GM18870 (cell line): ENCODE data around the gene VSX1.

ENCODE experiments used
- ATAC-seq: cut with Tn5 transposase; IDR thresholded peaks from one replicate; pipeline ENCODE4 v1.9.1; 2021; ENCODE audit warnings: moderate library complexity; ENCODE audit not compliant: unreplicated experiment

Gene VSX1

GRCh38 chr20:25054096-25054820 is 27.7 kb downstream of the VSX1 start:
- ATAC-seq, result no peak

GRCh38 chr20:25053255-25054031 is 28.5 kb downstream of the VSX1 start:
- ATAC-seq, result no peak

GRCh38 chr20:25052255-25053194 is 29.4 kb downstream of the VSX1 start:
- ATAC-seq, result peak; percentile 38

- no peak for ATAC-seq
These were observed 30.4 kb downstream of the VSX1 start for GRCh38 chr20:25051386-25052155.

GRCh38 chr20:25050501-25051350 is 31.2 kb downstream of the VSX1 start:
- ATAC-seq, result no peak

- no peak for ATAC-seq
These were observed 31.9 kb downstream of the VSX1 start for GRCh38 chr20:25050082-25050481.

- no peak for ATAC-seq
These were observed 32.5 kb downstream of the VSX1 start for GRCh38 chr20:25049261-25050060.

GRCh38 chr20:25048519-25048952 is 33.4 kb downstream of the VSX1 start:
- no peak for ATAC-seq

- no peak for ATAC-seq
These were observed 34.2 kb downstream of the VSX1 start for GRCh38 chr20:25047766-25048165.

GRCh38 chr20:25046736-25047666 is 34.9 kb downstream of the VSX1 start:
- ATAC-seq, result no peak

- ATAC-seq, result no peak
These were observed 35.7 kb downstream of the VSX1 start for GRCh38 chr20:25046181-25046641.

- ATAC-seq, result no peak
These were observed 36.6 kb downstream of the VSX1 start for GRCh38 chr20:25045343-25045712.

GRCh38 chr20:25044660-25045342 is 37.1 kb downstream of the VSX1 start:
- ATAC-seq, result no peak

GRCh38 chr20:25044261-25044560 is 37.7 kb downstream of the VSX1 start:
- no peak for ATAC-seq

GRCh38 chr20:25043499-25044260 is 38.3 kb downstream of the VSX1 start:
- ATAC-seq, result no peak
